Ovary (tissue), 9 donors: ENCODE measurements around the gene BAZ2B. TPM values are rescaled to one million over a fixed set of nuclear protein-coding genes. Genes with fewer than 3 reads are reported as not detected.

ENCODE experiments used
- DNase-seq, 5 donors: peaks; one replicate each; pipeline ENCODE4 v3.0.0-alpha.2; 2019 to 2020
- H3K27ac ChIP-seq, 2 donors: fragments of 200-600 bp; one replicate each; pipeline versions ENCODE4 v1.5.1 to v1.8.0; 2019 to 2022
- H3K27me3 ChIP-seq: fragments of 200-600 bp; one replicate; pipeline ENCODE4 v1.8.0; 2022
- H3K36me3 ChIP-seq: fragments of 200-600 bp; sonication (generic); one replicate; pipeline ENCODE4 v1.5.1; 2019
- H3K4me1 ChIP-seq: one replicate; pipeline ENCODE4 v1.8.1; 2013; ENCODE audit warnings: mild to moderate bottlenecking, moderate library complexity; ENCODE audit not compliant: insufficient read depth
- H3K4me3 ChIP-seq: fragments of 200-600 bp; sonication (generic); one replicate; pipeline ENCODE4 v1.5.1; 2017
- H3K9me3 ChIP-seq, 2 donors: fragments of 200-600 bp in 1 of 2; sonication (generic) in 1 of 2; one replicate each; pipeline versions ENCODE4 v1.5.1 to v1.8.1; 2013 to 2019; ENCODE audit warnings: mild to moderate bottlenecking in 1 of 2, moderate library complexity in 1 of 2
- CTCF ChIP-seq, 3 donors: fragments of 450-650 bp in 2 of 3; fragments of 200-600 bp in 1 of 3; IDR thresholded peaks; one replicate each; pipeline versions ENCODE4 v1.5.1 to v1.8.0; 2016 to 2022; ENCODE audit warnings: antibody characterized with exemption in 3 of 3, mild to moderate bottlenecking in 1 of 3
- EP300 ChIP-seq: sonication (generic); formaldehyde crosslinking; IDR thresholded peaks from one replicate; pipeline ENCODE4 v1.6.1; 2017; ENCODE audit warnings: antibody characterized with exemption
- POLR2A ChIP-seq: fragments of 450-650 bp; IDR thresholded peaks from one replicate; pipeline ENCODE4 v1.6.1; 2017; ENCODE audit warnings: antibody characterized with exemption, mild to moderate bottlenecking, moderate library complexity
- WGBS, 3 donors: extraction: QIAGEN DNeasy Blood & Tissue Kit in 1 of 3; methylation state at CpG; one replicate each; pipeline versions ENCODE4 v1.1.5 to v1.1.7; 2013 to 2017; 5-methylcytosine and 5-hydroxymethylcytosine counted together
- intact Hi-C, 4 donors: fragments of 100-400 bp; cut with DNase I; formaldehyde crosslinking; loops; one replicate each; pipeline versions ENCODE4 v1.11.0 to v1.15.1; 2022 to 2023
- polyA plus RNA-seq, 2 donors: library from polyadenylated mRNA; stranded (reverse); fragments of 200-250 nt in 1 of 2; fragments of 350-450 nt in 1 of 2; fragmentation: Illumina TruSeq in 1 of 2; extraction: RNeasy Lipid Tissue Mini Kit (QIAGEN cat#74804) in 1 of 2; gene quantifications; one replicate each; pipeline ENCODE4 v1.2.3, GENCODE V29; 2013 to 2014
- total RNA-seq, 7 donors: library from RNA; depleted of rRNA in 2 of 7; stranded (reverse); fragments of >200 nt in 2 of 7; fragmentation: NEBNext Ultra II Directional in 3 of 7; extraction: Animal tissue kit (Norgen Biotek cat#: 25700) in 3 of 7; gene quantifications; one replicate each; pipeline versions ENCODE4 v1.1.0 to v1.2.4, GENCODE V29; 2016 to 2023
- donor health status: DM: no; HTN: no; CAD: no; lungs with moderate emphysema.
- donor health status: DM: no; HTN: no; CAD: no.
- donor health status: Bipolar disorder and iron deficiency.
- donor health status: DM: yes; HTN: yes; CAD: no.
- donor health status: DM: no; HTN: no; CAD: no.
- donor health status: DM: yes; HTN: yes; CAD: no.

The BAZ2B gene
- total and polyA plus RNA-seq, 9 donors = 31.8 to 131 (median 99.4) TPM

DNA sequence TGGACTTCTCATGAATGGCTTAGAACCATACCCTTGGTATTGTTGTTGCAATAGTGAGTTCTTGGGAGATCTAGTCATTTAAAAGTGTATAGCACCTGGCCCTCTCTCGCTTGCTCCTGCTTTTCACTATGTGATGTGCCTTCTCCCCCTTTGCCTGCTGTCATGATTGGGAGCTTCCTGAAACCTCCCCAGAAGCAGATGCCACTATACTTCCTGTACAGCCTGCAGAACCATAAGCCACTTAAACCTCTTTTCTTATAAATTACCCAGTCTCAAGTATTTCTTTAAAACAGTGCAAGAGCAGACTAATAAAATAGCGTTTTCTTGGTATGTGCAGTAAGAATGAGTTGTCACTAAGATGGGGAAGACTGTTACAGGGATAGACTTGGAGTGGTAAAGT is 31.6 kb downstream of the BAZ2B start:
- peaks cover under 1% of the 10 kb centered on the region for H3K4me1 ChIP-seq
- DNase-seq = no peak
- H3K9me3 ChIP-seq = no peaks in the 10 kb centered on the region
- no peak overlapping the region for H3K4me3 ChIP-seq
- no peaks in the 10 kb centered on the region for H3K27me3 ChIP-seq
- no peak overlapping the region for H3K27ac ChIP-seq
- TF ChIP-seq EP300 = no peak
- TF ChIP-seq CTCF (IDR thresholded peaks at IDR 0.05) = no peak
- no peak for TF ChIP-seq POLR2A
- intact Hi-C loops = no loop called here
- no peaks in the 10 kb centered on the region for H3K36me3 ChIP-seq
- 93 to 94% (median 93%) methylated on average over 2 of the region's 2 CpGs for WGBS, 3 donors

DNA sequence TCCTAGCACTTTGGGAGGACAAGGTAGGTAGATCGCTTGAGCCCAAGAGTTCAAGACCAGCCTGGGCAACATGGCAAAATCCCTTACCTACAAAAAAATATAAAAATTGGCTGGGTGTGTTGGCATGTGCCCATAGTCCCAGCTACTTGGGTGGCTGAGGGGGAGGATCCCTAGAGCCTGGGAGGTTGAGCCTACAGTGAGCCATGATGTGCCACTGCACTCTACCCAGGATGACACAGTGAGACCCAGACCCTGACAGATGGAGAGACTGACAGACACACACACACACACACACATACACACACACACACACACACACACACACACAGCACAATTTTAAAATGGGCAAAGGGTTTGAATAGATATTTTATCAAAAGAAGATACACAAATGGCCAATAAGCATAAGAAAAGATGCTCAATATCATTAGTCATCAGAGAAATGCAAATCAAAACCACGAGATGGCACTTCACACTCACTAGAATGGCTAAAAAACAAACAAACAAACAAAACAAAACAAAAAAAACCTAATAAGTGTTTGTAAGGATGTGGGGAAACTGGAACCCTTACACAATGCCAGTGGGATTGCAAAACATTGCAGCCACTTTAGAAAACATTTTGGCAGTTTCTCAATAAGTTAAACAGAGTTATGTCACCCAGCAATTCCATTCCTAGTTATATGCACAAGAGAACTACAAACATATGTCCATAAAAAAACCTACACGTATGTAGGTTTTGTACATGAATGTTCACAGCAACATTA is 42.3 kb downstream of the BAZ2B start:
- Histone ChIP-seq H3K4me3 (no peak overlapping the region), H3K9me3 (no peaks in the 10 kb centered on the region), H3K27ac (no peak overlapping the region), H3K36me3 (no peaks in the 10 kb centered on the region), H3K4me1 (peaks cover 1% of the 10 kb centered on the region), H3K27me3 (no peaks in the 10 kb centered on the region)
- TF ChIP-seq CTCF (IDR thresholded peaks at IDR 0.05) = no peak
- TF ChIP-seq POLR2A = no peak
- TF ChIP-seq EP300 = no peak
- WGBS, 3 donors = 63 to 75% (median 64%) methylated on average over 3 of the region's 3 CpGs
- intact Hi-C loops = no loop called here
- no peak for DNase-seq

DNA sequence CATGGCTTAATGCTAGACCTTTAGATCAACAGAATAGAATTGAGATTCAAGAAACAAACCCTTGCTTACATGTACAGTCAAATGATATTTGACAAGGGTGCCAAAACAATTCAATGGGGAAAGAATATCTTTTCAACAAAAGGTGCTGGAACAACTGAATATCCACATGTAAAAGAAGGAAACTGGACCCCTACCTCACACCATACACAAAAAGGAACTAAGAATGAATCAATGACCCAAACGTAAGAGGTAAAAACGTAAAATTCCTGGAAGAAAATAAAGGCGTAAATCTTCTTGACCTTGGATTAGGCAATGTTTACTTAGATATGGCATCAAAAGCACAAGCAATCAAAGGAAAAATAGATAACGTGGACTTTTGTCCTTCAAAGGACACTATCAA is 43.1 kb downstream of the BAZ2B start:
- H3K27ac ChIP-seq = no peak overlapping the region
- H3K27me3 ChIP-seq = no peaks in the 10 kb centered on the region
- H3K4me1 ChIP-seq = peaks cover 1% of the 10 kb centered on the region
- H3K36me3 ChIP-seq = no peaks in the 10 kb centered on the region
- 91 to 94% (median 93%) methylated on average over 4 of the region's 4 CpGs for WGBS, 3 donors
- H3K4me3 ChIP-seq = no peak overlapping the region
- no peak for DNase-seq
- intact Hi-C loops = no loop called here
- H3K9me3 ChIP-seq = no peaks in the 10 kb centered on the region
- TF ChIP-seq CTCF (IDR thresholded peaks at IDR 0.05) (no peak), EP300 (no peak), POLR2A (no peak)

GRCh38 chr2:159572459-159572858 is 43.9 kb downstream of the BAZ2B start:
- intact Hi-C loops = no loop called here
- Histone ChIP-seq H3K4me3 (no peak overlapping the region), H3K27ac (no peak overlapping the region), H3K4me1 (peaks cover 1% of the 10 kb centered on the region), H3K27me3 (no peaks in the 10 kb centered on the region), H3K36me3 (no peaks in the 10 kb centered on the region), H3K9me3 (no peaks in the 10 kb centered on the region)
- no peak for TF ChIP-seq CTCF (IDR thresholded peaks at IDR 0.05)
- TF ChIP-seq POLR2A = no peak
- TF ChIP-seq EP300 = no peak
- no peak for DNase-seq
